Mesothelial cell of epicardium (in vitro differentiated cells): ENCODE data around the gene ATP5MC2. TPM values are rescaled to one million over a fixed set of nuclear protein-coding genes. Genes with fewer than 3 reads are reported as not detected.

Experiments
- DNase-seq, 2 experiments: peaks; one replicate each; pipeline ENCODE4 v3.0.0; 2021; ENCODE audit warnings: low spot score in 2 of 2; ENCODE audit not compliant: unreplicated experiment in 2 of 2
- H3K27ac Mint-ChIP-seq: 2 replicates; pipeline ENCODE4 v1.8.0; 2021; ENCODE audit warnings: mixed read lengths
- H3K27me3 Mint-ChIP-seq: 2 replicates; pipeline ENCODE4 v1.8.0; 2021; ENCODE audit warnings: low read depth, mixed read lengths
- H3K36me3 Mint-ChIP-seq: 2 replicates; pipeline ENCODE4 v1.8.0; 2021; ENCODE audit warnings: mixed read lengths
- H3K4me1 Mint-ChIP-seq: 2 replicates; pipeline ENCODE4 v1.8.0; 2021; ENCODE audit warnings: mixed read lengths
- H3K4me3 Mint-ChIP-seq: 2 replicates; pipeline ENCODE4 v1.8.0; 2021; ENCODE audit warnings: mild to moderate bottlenecking, moderate library complexity, mixed read lengths
- H3K9me3 Mint-ChIP-seq: 2 replicates; pipeline ENCODE4 v1.8.0; 2021; ENCODE audit warnings: mixed read lengths
- total RNA-seq: library from RNA; stranded (reverse); gene quantifications from 3 replicates; pipeline ENCODE4 v1.2.1, GENCODE V29; 2021
- TF ChIP-seq, protein P1 (sequence below): fragments of 200-600 bp; sonication (generic); IDR thresholded peaks from one replicate; pipeline ENCODE4 v1.5.0; 2021; ENCODE audit warnings: antibody characterized with exemption; ENCODE audit not compliant: unreplicated experiment

The ATP5MC2 gene
- total RNA-seq, 1 donor from 2014 or later: 356 TPM

DNA sequence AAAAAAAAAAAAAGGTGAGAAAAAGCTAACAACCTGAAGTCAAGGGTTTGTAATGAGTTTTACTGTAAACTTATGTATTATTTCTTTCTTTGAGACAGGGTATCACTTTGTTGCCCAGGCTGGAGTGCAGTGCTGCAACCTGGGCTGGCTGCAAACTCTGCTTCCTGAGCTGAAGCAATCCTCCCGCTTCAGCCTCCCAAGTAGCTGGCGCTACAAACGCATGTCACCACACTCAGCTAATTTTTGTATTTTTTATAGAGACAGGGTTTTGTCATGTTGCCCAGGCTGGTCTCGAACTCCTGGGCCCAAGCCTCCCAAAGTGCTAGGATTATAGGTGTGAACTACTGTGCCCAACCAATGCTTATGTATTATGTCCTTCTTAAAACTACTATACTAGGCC, 58.9 kb downstream of the ATP5MC2 start:
- Mint-ChIP-seq H3K4me3 (no peak overlapping the region), H3K27ac (no peak overlapping the region), H3K9me3 (no peaks in the 10 kb centered on the region), H3K27me3 (no peaks in the 10 kb centered on the region), H3K36me3 (peaks cover 2% of the 10 kb centered on the region), H3K4me1 (peaks cover 24% of the 10 kb centered on the region)
- TF ChIP-seq, protein P1, sequence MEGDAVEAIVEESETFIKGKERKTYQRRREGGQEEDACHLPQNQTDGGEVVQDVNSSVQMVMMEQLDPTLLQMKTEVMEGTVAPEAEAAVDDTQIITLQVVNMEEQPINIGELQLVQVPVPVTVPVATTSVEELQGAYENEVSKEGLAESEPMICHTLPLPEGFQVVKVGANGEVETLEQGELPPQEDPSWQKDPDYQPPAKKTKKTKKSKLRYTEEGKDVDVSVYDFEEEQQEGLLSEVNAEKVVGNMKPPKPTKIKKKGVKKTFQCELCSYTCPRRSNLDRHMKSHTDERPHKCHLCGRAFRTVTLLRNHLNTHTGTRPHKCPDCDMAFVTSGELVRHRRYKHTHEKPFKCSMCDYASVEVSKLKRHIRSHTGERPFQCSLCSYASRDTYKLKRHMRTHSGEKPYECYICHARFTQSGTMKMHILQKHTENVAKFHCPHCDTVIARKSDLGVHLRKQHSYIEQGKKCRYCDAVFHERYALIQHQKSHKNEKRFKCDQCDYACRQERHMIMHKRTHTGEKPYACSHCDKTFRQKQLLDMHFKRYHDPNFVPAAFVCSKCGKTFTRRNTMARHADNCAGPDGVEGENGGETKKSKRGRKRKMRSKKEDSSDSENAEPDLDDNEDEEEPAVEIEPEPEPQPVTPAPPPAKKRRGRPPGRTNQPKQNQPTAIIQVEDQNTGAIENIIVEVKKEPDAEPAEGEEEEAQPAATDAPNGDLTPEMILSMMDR: no peak
- DNase-seq: no peak

Other genes starting within 250 kb of the ATP5MC2 start
- 74.1 to 87.4 TPM (median 76.2 TPM) in 3 replicates for gene PRR13, start 234.3 kb downstream of the ATP5MC2 start, total RNA-seq
- gene PCBP2, start 224.0 kb downstream of the ATP5MC2 start, total RNA-seq: 1,058 to 1,073 TPM (median 1,066 TPM) in 3 replicates
- gene MAP3K12, start 176.6 kb downstream of the ATP5MC2 start, total RNA-seq: 35.4 to 41.8 TPM (median 37.0 TPM) in 3 replicates
- gene TARBP2, start 174.8 kb downstream of the ATP5MC2 start, total RNA-seq: 45.6 to 50.5 TPM (median 50.4 TPM) in 3 replicates
- not detected in 3 replicates for gene NPFF, start 168.6 kb downstream of the ATP5MC2 start, total RNA-seq
- 35.4 to 38.6 TPM (median 36.3 TPM) in 3 replicates for gene ATF7, start 49.7 kb downstream of the ATP5MC2 start, total RNA-seq
- gene CALCOCO1, start 51.4 kb upstream of the ATP5MC2 start, total RNA-seq: 124 to 130 TPM (median 124 TPM) in 3 replicates
- not detected in 3 replicates for gene CISTR, start 75.9 kb upstream of the ATP5MC2 start, total RNA-seq